HUES6 (cell line): Measurements from ENCODE around the gene RASL10A.

Experiments used
- H3K27ac ChIP-seq: 2 replicates; pipeline ENCODE4 v1.7.0; 2013; ENCODE audit warnings: low read depth, mild to moderate bottlenecking, low read length, inconsistent platforms
- H3K27me3 ChIP-seq: 2 replicates; pipeline ENCODE4 v1.6.1; 2013; ENCODE audit warnings: low read length; ENCODE audit not compliant: control insufficient read depth, insufficient read depth
- H3K36me3 ChIP-seq: 2 replicates; pipeline ENCODE4 v1.6.1; 2013; ENCODE audit warnings: low read length; ENCODE audit not compliant: control insufficient read depth, insufficient read depth
- H3K4me1 ChIP-seq: 2 replicates; pipeline ENCODE4 v1.6.1; 2013; ENCODE audit warnings: low read length; ENCODE audit not compliant: control insufficient read depth, insufficient read depth
- H3K4me3 ChIP-seq: 2 replicates; pipeline ENCODE4 v1.5.1; 2013; ENCODE audit warnings: low read depth, low read length
- H3K9ac ChIP-seq: one replicate; pipeline ENCODE4 v1.6.1; 2013; ENCODE audit warnings: mild to moderate bottlenecking, low read length
- H3K9me3 ChIP-seq: 2 replicates; pipeline ENCODE4 v1.6.1; 2013; ENCODE audit warnings: low read depth, low read length; ENCODE audit not compliant: control insufficient read depth, insufficient read depth

Gene RASL10A

GRCh38 chr22:29330291-29330690 is 14.8 kb upstream of the RASL10A start:
- Histone ChIP-seq H3K4me3 (no peak overlapping the region), H3K9me3 (no peaks in the 10 kb centered on the region), H3K9ac (no peak overlapping the region), H3K27me3 (no peaks in the 10 kb centered on the region), H3K27ac (no peak overlapping the region), H3K4me1 (peaks cover 10% of the 10 kb centered on the region), H3K36me3 (peaks cover 73% of the 10 kb centered on the region)

- peaks cover 70% of the 10 kb centered on the region for H3K36me3 ChIP-seq
- no peak overlapping the region for H3K4me3 ChIP-seq
- no peak overlapping the region for H3K27ac ChIP-seq
- H3K9me3 ChIP-seq: no peaks in the 10 kb centered on the region
- H3K4me1 ChIP-seq: peaks cover 10% of the 10 kb centered on the region
- no peak overlapping the region for H3K9ac ChIP-seq
- H3K27me3 ChIP-seq: no peaks in the 10 kb centered on the region
Measured at GRCh38 chr22:29329581-29329980, 14.1 kb upstream of the RASL10A start.

- Histone ChIP-seq H3K27me3 (no peaks in the 10 kb centered on the region), H3K4me1 (peaks cover 10% of the 10 kb centered on the region), H3K4me3 (no peak overlapping the region), H3K9me3 (no peaks in the 10 kb centered on the region), H3K9ac (no peak overlapping the region), H3K36me3 (peaks cover 64% of the 10 kb centered on the region), H3K27ac (no peak overlapping the region)
Measured at GRCh38 chr22:29328566-29329500, 13.3 kb upstream of the RASL10A start.

- no peak overlapping the region for H3K4me3 ChIP-seq
- peaks cover 60% of the 10 kb centered on the region for H3K36me3 ChIP-seq
- H3K9ac ChIP-seq: no peak overlapping the region
- H3K27ac ChIP-seq: no peak overlapping the region
- no peaks in the 10 kb centered on the region for H3K27me3 ChIP-seq
- no peaks in the 10 kb centered on the region for H3K9me3 ChIP-seq
- H3K4me1 ChIP-seq: peaks cover 10% of the 10 kb centered on the region
Measured at GRCh38 chr22:29328055-29328454, 12.6 kb upstream of the RASL10A start.

GRCh38 chr22:29327089-29327764 is 11.7 kb upstream of the RASL10A start:
- Histone ChIP-seq H3K9me3 (no peaks in the 10 kb centered on the region), H3K9ac (no peak overlapping the region), H3K4me1 (peaks cover 10% of the 10 kb centered on the region), H3K4me3 (no peak overlapping the region), H3K36me3 (peaks cover 53% of the 10 kb centered on the region), H3K27me3 (no peaks in the 10 kb centered on the region), H3K27ac (no peak overlapping the region)

GRCh38 chr22:29326481-29326880 is 11.0 kb upstream of the RASL10A start:
- Histone ChIP-seq H3K36me3 (peaks cover 50% of the 10 kb centered on the region), H3K9ac (no peak overlapping the region), H3K27me3 (no peaks in the 10 kb centered on the region), H3K9me3 (no peaks in the 10 kb centered on the region), H3K4me3 (no peak overlapping the region), H3K27ac (no peak overlapping the region), H3K4me1 (peaks cover 10% of the 10 kb centered on the region)

GRCh38 chr22:29325785-29326315 is 10.4 kb upstream of the RASL10A start:
- no peak overlapping the region for H3K9ac ChIP-seq
- H3K27ac ChIP-seq: no peak overlapping the region
- peaks cover 4% of the 10 kb centered on the region for H3K4me1 ChIP-seq
- no peaks in the 10 kb centered on the region for H3K9me3 ChIP-seq
- no peak overlapping the region for H3K4me3 ChIP-seq
- H3K27me3 ChIP-seq: no peaks in the 10 kb centered on the region
- H3K36me3 ChIP-seq: peaks cover 44% of the 10 kb centered on the region

- no peak overlapping the region for H3K9ac ChIP-seq
- H3K9me3 ChIP-seq: no peaks in the 10 kb centered on the region
- H3K36me3 ChIP-seq: peaks cover 39% of the 10 kb centered on the region
- no peaks in the 10 kb centered on the region for H3K27me3 ChIP-seq
- no peak overlapping the region for H3K27ac ChIP-seq
- no peak overlapping the region for H3K4me3 ChIP-seq
- no peaks in the 10 kb centered on the region for H3K4me1 ChIP-seq
Measured at GRCh38 chr22:29325356-29325755, 9.9 kb upstream of the RASL10A start.

- Histone ChIP-seq H3K27me3 (no peaks in the 10 kb centered on the region), H3K4me3 (no peak overlapping the region), H3K36me3 (peaks cover 25% of the 10 kb centered on the region), H3K4me1 (no peaks in the 10 kb centered on the region), H3K9ac (no peak overlapping the region), H3K9me3 (no peaks in the 10 kb centered on the region), H3K27ac (no peak overlapping the region)
Measured at GRCh38 chr22:29323641-29324040, 8.1 kb upstream of the RASL10A start.

GRCh38 chr22:29320546-29320945 is 5.0 kb upstream of the RASL10A start:
- no peaks in the 10 kb centered on the region for H3K4me1 ChIP-seq
- H3K27ac ChIP-seq: no peak overlapping the region
- no peak overlapping the region for H3K4me3 ChIP-seq
- peaks cover 18% of the 10 kb centered on the region for H3K27me3 ChIP-seq
- no peaks in the 10 kb centered on the region for H3K36me3 ChIP-seq
- H3K9me3 ChIP-seq: no peaks in the 10 kb centered on the region
- H3K9ac ChIP-seq: no peak overlapping the region

- H3K27me3 ChIP-seq: peaks cover 32% of the 10 kb centered on the region
- no peaks in the 10 kb centered on the region for H3K9me3 ChIP-seq
- no peak overlapping the region for H3K27ac ChIP-seq
- H3K4me1 ChIP-seq: peaks cover 8% of the 10 kb centered on the region
- H3K4me3 ChIP-seq: no peak overlapping the region
- no peak overlapping the region for H3K9ac ChIP-seq
- no peaks in the 10 kb centered on the region for H3K36me3 ChIP-seq
Measured at GRCh38 chr22:29319072-29319471, 3.6 kb upstream of the RASL10A start.
